Panc1 (cell line): ENCODE measurements around the gene CYB5R4. TPM values are rescaled to one million over a fixed set of nuclear protein-coding genes. Genes with fewer than 3 reads are reported as not detected.

ENCODE experiments used
- ATAC-seq: fragments of 200-7000 bp; cut with Tn5 transposase; 2 replicates; pipeline ENCODE4 v1.9.1; 2020; ENCODE audit warnings: mild to moderate bottlenecking, moderate library complexity
- BruUV-seq: library from RNA; stranded (reverse); fragments of 400-500 nt; replicated peaks from 2 replicates; lab custom pipeline; 2021; lab: Mats Ljungman, UMichigan
- CTCF ChIA-PET: fragments of 300-600 bp; sonication (Branson Sonifier 250); formaldehyde crosslinking; loops from one replicate; lab custom pipeline; 2022; ENCODE audit warnings: antibody characterized with exemption; lab: Charles Lee
- POLR2A ChIA-PET: fragments of 300-600 bp; sonication (Branson Sonifier 250); formaldehyde crosslinking; loops from one replicate; lab custom pipeline; 2022; ENCODE audit warnings: antibody characterized with exemption; lab: Charles Lee
- DNase-seq: peaks from one replicate; pipeline ENCODE4 v3.0.0-alpha.2; 2010; ENCODE audit warnings: low read depth, low spot score
- H3K27ac ChIP-seq: 2 replicates; pipeline ENCODE4 v1.5.1; 2011; ENCODE audit warnings: mild to moderate bottlenecking, low read length, inconsistent platforms
- H3K27me3 ChIP-seq: fragments of 200-500 bp; sonication (Bioruptor generic); 2 replicates; pipeline ENCODE4 v1.6.0; 2014; ENCODE audit warnings: low read length, inconsistent platforms; ENCODE audit not compliant: control insufficient read depth, insufficient read depth
- H3K36me3 ChIP-seq: fragments of 200-500 bp; sonication (Bioruptor generic); 2 replicates; pipeline ENCODE4 v1.5.1; 2014; ENCODE audit warnings: inconsistent platforms, mild to moderate bottlenecking, low read length, moderate library complexity; ENCODE audit not compliant: control insufficient read depth, insufficient read depth
- H3K4me1 ChIP-seq: 2 replicates; pipeline ENCODE4 v1.5.1; 2011; ENCODE audit warnings: inconsistent platforms, mild to moderate bottlenecking, low read length, moderate library complexity; ENCODE audit not compliant: control insufficient read depth, insufficient read depth
- H3K4me3 ChIP-seq, 2 experiments: 2 replicates each; pipeline ENCODE4 v1.5.1; 2011 to 2012; ENCODE audit warnings: low read depth in 2 of 2, low read length in 2 of 2, mild to moderate bottlenecking in 2 of 2, inconsistent platforms in 1 of 2, moderate library complexity in 1 of 2
- H3K9me3 ChIP-seq: fragments of 200-500 bp; sonication (Bioruptor generic); 2 replicates; pipeline ENCODE4 v1.5.1; 2014; ENCODE audit warnings: low read depth, mild to moderate bottlenecking, inconsistent platforms, low read length, moderate library complexity; ENCODE audit not compliant: control insufficient read depth, insufficient read depth
- POLR2AphosphoS5 ChIP-seq: IDR thresholded peaks from 2 replicates; pipeline ENCODE4 v1.6.1; 2012; ENCODE audit warnings: mild to moderate bottlenecking, low read depth, low read length, moderate library complexity
- SIN3A ChIP-seq: IDR thresholded peaks from 2 replicates; pipeline ENCODE4 v1.6.1; 2012; ENCODE audit warnings: low read depth, mild to moderate bottlenecking, low read length, moderate library complexity, borderline replicate concordance; ENCODE audit not compliant: insufficient read depth
- TCF7L2 ChIP-seq: IDR thresholded peaks from 2 replicates; pipeline ENCODE4 v1.6.1; 2011; ENCODE audit warnings: mild to moderate bottlenecking, low read depth, low read length, inconsistent platforms
- in situ Hi-C: cut with HindIII; loops from 2 replicates; pipeline ENCODE4 v1.10.0; 2016; ENCODE audit warnings: low sequenced_read_pairs, low pct_unique_long_range_greater_than_20kb
- intact Hi-C: fragments of 100-400 bp; cut with micrococcal nuclease; formaldehyde crosslinking; loops from one replicate; pipeline ENCODE4 v1.10.0; 2022; ENCODE audit not compliant: unreplicated experiment
- total RNA-seq: library from RNA; stranded (reverse); gene quantifications from one replicate; pipeline ENCODE4 v1.2.1, GENCODE V29; 2021; ENCODE audit not compliant: unreplicated experiment
- TF ChIP-seq, protein P1 (sequence below): fragments of 450-650 bp; IDR thresholded peaks from 2 replicates; pipeline ENCODE4 v1.5.1; 2017; ENCODE audit warnings: mild to moderate bottlenecking
- TF ChIP-seq, protein P2 (sequence below), 2 experiments: IDR thresholded peaks; 2 replicates each; pipeline ENCODE4 v1.6.1; 2011 to 2012; ENCODE audit warnings: low read depth in 2 of 2, control low read depth in 1 of 2, low read length in 1 of 2, mild to moderate bottlenecking in 1 of 2, moderate library complexity in 1 of 2; ENCODE audit not compliant: insufficient read depth in 1 of 2

Gene CYB5R4
- total RNA-seq, 1 experiment from 2014 or later: 31.7 TPM

DNA sequence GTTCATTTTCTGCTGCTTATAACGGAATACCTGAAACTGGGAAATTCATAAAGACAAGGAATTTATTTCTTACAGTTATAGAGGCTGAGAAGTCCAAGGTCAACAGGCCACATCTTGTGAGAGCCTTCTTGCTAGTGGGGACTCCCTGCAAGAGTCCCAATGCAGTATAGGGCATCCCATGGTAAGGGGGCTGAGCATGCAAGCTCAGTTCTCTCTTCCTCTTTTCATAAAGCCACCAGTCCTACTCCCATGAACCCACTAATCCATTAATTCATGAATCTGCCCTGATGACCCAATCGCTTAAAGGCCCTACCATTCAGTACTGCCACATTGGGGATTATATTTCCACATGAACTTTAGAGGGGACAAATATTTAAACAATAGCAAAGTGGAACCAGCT, 26.5 kb downstream of the CYB5R4 start:
- BruUV-seq: no TSS peak
- Histone ChIP-seq H3K4me1 (no peaks in the 10 kb centered on the region; the same call in 1 of the 2 replicates), H3K27ac (no peak overlapping the region), H3K36me3 (no peaks in the 10 kb centered on the region), H3K4me3 (no peak overlapping the region), H3K9me3 (no peaks in the 10 kb centered on the region), H3K27me3 (no peaks in the 10 kb centered on the region)
- POLR2A ChIA-PET: no interaction called here
- CTCF ChIA-PET: no interaction called here
- DNase-seq (no peak), ATAC-seq (no peak)
- intact Hi-C loops (loop anchor here (2.0 to 10.0 kb wide), 2 partner anchors 149 to 335 kb away; partner anchors contain the start of gene MRAP2), in situ Hi-C loops (no loop called here)
- TF ChIP-seq POLR2AphosphoS5 (no peak), TCF7L2 (no peak)
- TF ChIP-seq, protein P1, sequence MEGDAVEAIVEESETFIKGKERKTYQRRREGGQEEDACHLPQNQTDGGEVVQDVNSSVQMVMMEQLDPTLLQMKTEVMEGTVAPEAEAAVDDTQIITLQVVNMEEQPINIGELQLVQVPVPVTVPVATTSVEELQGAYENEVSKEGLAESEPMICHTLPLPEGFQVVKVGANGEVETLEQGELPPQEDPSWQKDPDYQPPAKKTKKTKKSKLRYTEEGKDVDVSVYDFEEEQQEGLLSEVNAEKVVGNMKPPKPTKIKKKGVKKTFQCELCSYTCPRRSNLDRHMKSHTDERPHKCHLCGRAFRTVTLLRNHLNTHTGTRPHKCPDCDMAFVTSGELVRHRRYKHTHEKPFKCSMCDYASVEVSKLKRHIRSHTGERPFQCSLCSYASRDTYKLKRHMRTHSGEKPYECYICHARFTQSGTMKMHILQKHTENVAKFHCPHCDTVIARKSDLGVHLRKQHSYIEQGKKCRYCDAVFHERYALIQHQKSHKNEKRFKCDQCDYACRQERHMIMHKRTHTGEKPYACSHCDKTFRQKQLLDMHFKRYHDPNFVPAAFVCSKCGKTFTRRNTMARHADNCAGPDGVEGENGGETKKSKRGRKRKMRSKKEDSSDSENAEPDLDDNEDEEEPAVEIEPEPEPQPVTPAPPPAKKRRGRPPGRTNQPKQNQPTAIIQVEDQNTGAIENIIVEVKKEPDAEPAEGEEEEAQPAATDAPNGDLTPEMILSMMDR: no peak
- TF ChIP-seq, protein P2, sequence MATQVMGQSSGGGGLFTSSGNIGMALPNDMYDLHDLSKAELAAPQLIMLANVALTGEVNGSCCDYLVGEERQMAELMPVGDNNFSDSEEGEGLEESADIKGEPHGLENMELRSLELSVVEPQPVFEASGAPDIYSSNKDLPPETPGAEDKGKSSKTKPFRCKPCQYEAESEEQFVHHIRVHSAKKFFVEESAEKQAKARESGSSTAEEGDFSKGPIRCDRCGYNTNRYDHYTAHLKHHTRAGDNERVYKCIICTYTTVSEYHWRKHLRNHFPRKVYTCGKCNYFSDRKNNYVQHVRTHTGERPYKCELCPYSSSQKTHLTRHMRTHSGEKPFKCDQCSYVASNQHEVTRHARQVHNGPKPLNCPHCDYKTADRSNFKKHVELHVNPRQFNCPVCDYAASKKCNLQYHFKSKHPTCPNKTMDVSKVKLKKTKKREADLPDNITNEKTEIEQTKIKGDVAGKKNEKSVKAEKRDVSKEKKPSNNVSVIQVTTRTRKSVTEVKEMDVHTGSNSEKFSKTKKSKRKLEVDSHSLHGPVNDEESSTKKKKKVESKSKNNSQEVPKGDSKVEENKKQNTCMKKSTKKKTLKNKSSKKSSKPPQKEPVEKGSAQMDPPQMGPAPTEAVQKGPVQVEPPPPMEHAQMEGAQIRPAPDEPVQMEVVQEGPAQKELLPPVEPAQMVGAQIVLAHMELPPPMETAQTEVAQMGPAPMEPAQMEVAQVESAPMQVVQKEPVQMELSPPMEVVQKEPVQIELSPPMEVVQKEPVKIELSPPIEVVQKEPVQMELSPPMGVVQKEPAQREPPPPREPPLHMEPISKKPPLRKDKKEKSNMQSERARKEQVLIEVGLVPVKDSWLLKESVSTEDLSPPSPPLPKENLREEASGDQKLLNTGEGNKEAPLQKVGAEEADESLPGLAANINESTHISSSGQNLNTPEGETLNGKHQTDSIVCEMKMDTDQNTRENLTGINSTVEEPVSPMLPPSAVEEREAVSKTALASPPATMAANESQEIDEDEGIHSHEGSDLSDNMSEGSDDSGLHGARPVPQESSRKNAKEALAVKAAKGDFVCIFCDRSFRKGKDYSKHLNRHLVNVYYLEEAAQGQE (IDR thresholded peaks at IDR 0.05; ENCODE audit: insufficient read depth in 1 of 2, low read depth in 2 of 2, low read length in 1 of 2): no peak

DNA sequence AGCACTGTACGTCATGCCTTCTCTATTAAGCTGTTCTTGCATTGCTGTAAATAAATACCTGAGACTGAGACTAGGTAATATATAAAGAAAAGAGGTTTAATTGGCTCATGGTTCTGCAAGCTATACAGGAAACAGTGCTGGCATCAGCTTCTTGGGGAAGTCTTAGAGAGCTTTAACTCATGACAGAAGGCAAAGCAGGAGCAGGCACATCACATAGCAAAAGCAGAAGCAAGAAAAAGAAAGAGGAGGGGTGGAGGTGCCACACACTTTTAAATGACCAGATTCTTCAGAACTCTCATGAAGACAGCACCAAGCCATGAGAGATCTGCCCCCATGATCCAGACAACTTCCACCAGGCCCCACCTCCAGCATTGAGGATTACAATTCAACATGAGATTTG, 30.1 kb downstream of the CYB5R4 start:
- no peak for DNase-seq
- in situ Hi-C loops (no loop called here), intact Hi-C loops (loop anchor here (10.0 kb wide), 1 partner anchor 145 kb away; the partner anchor contains the start of gene MRAP2)
- Histone ChIP-seq H3K4me3 (no peak overlapping the region), H3K4me1 (no peaks in the 10 kb centered on the region; the same call in none of the 2 replicates), H3K9me3 (no peaks in the 10 kb centered on the region), H3K36me3 (no peaks in the 10 kb centered on the region), H3K27ac (no peak overlapping the region), H3K27me3 (no peaks in the 10 kb centered on the region)
- POLR2A ChIA-PET: no interaction called here
- no TSS peak for BruUV-seq
- CTCF ChIA-PET: no interaction called here
- TF ChIP-seq TCF7L2 (no peak), POLR2AphosphoS5 (no peak), SIN3A (no peak)
- TF ChIP-seq, protein P1: no peak
- TF ChIP-seq, protein P2 (IDR thresholded peaks at IDR 0.05; ENCODE audit: insufficient read depth in 1 of 2, low read depth in 2 of 2, low read length in 1 of 2): no peak
- no peak for ATAC-seq
